ENCODE measurements around the gene PXN. TPM values are rescaled to one million over a fixed set of nuclear protein-coding genes. Genes with fewer than 3 reads are reported as not detected.

Gene PXN
- total and polyA plus RNA-seq, 10 of the 15 experiments (the other 5 are each of a cell fraction or from before 2014, with no cell fraction given), result 1.0 to 32.0 (median 11.5) TPM

- Histone ChIP-seq H3K4me2 (ENCODE audit: control insufficient read depth, insufficient read depth) (no peak overlapping the region), H3K4me1 (ENCODE audit: control insufficient read depth, insufficient read depth, low read length) (no peaks in the 10 kb centered on the region), H3K9me3 (replicated peaks; ENCODE audit: control insufficient read depth, insufficient read depth, low read length) (no peaks in the 10 kb centered on the region), H3K27me3 (replicated peaks in 1 of 2; ENCODE audit: control insufficient read depth in 2 of 2, insufficient read depth in 2 of 2, low read length in 1 of 2) (no peaks in the 10 kb centered on the region), H4K20me1 (ENCODE audit: control insufficient read depth, insufficient read depth) (no peaks in the 10 kb centered on the region), H3K79me2 (ENCODE audit: control insufficient read depth, insufficient read depth, low read length) (no peaks in the 10 kb centered on the region), H3K27ac (ENCODE audit: control insufficient read depth, insufficient read depth) (no peak overlapping the region), H2AFZ (ENCODE audit: control insufficient read depth, low read depth, low read length) (no peak overlapping the region), H3K4me3 (no peak overlapping the region), H3K9ac (ENCODE audit: control insufficient read depth, insufficient read depth, low read length) (no peak overlapping the region), H3K36me3 (ENCODE audit: control insufficient read depth in 2 of 2, insufficient read depth in 2 of 2, low read length in 1 of 2) (peaks cover 0 to 3% of the 10 kb centered on the region in 2 experiments; a peak in 1 of 4 replicates)
- in situ Hi-C loops (cut with MboI), result no loop called here
- no peak for ATAC-seq
- intact Hi-C loops (cut with micrococcal nuclease; ENCODE audit: unreplicated experiment), result no loop called here
- ChIA-PET CTCF (no interaction called here), SMC1A (ENCODE audit: uncharacterized antibody, unreplicated experiment) (no interaction called here), POLR2A (no interaction called here), RAD21 (ENCODE audit: unreplicated experiment) (no interaction called here)
- WGBS (ENCODE audit: insufficient coverage, insufficient replicate concordance, low lambda C conversion rate, missing lambda C conversion rate), result 88% methylated on average over 15 of the region's 15 CpGs
- DNase-seq (ENCODE audit: low read depth, low spot score), result no peak
- BruUV-seq (replicated peaks), result no TSS peak
- TF ChIP-seq POU2F2 (IDR thresholded peaks at IDR 0.05; ENCODE audit: borderline replicate concordance, low read depth, low read length) (no peak), TARDBP (IDR thresholded peaks at IDR 0.05; ENCODE audit: borderline replicate concordance) (no peak), POLR2AphosphoS5 (IDR thresholded peaks at IDR 0.05; ENCODE audit: low read length) (no peak), FOS (IDR thresholded peaks at IDR 0.05; ENCODE audit: borderline replicate concordance, extremely low read depth, insufficient read length) (no peak), IKZF1 (conservative IDR thresholded peaks at IDR 0.05) (no peak)
- no peak for FAIRE-seq
Observed at GRCh38 chr12:120215357-120215735, 50.2 kb downstream of the PXN start.

- no peak overlapping the region for H3K9ac ChIP-seq (ENCODE audit: control insufficient read depth, insufficient read depth, low read length)
- ChIA-PET POLR2A (no interaction called here), RAD21 (ENCODE audit: unreplicated experiment) (no interaction called here), CTCF (no interaction called here), SMC1A (ENCODE audit: uncharacterized antibody, unreplicated experiment) (no interaction called here)
- H3K9me3 ChIP-seq (replicated peaks; ENCODE audit: control insufficient read depth, insufficient read depth, low read length), result no peaks in the 10 kb centered on the region
- intact Hi-C loops (cut with micrococcal nuclease; ENCODE audit: unreplicated experiment), result no loop called here
- no peak overlapping the region for H3K4me2 ChIP-seq (ENCODE audit: control insufficient read depth, insufficient read depth)
- no peak overlapping the region for H2AFZ ChIP-seq (ENCODE audit: control insufficient read depth, low read depth, low read length)
- no peak for FAIRE-seq
- DNase-seq (ENCODE audit: low read depth, low spot score), result no peak
- no peaks in the 10 kb centered on the region for H3K4me1 ChIP-seq (ENCODE audit: control insufficient read depth, insufficient read depth, low read length)
- no TSS peak for BruUV-seq (replicated peaks)
- H3K79me2 ChIP-seq (ENCODE audit: control insufficient read depth, insufficient read depth, low read length), result no peaks in the 10 kb centered on the region
- 87% methylated on average over 28 of the region's 34 CpGs for WGBS (ENCODE audit: insufficient coverage, insufficient replicate concordance, low lambda C conversion rate, missing lambda C conversion rate)
- H3K27me3 ChIP-seq (replicated peaks in 1 of 2; ENCODE audit: control insufficient read depth in 2 of 2, insufficient read depth in 2 of 2, low read length in 1 of 2), result no peaks in the 10 kb centered on the region
- in situ Hi-C loops (cut with MboI), result no loop called here
- no peak overlapping the region for H3K27ac ChIP-seq (ENCODE audit: control insufficient read depth, insufficient read depth)
- no peak overlapping the region for H3K4me3 ChIP-seq
- no peak for ATAC-seq
- peaks cover 0 to 3% of the 10 kb centered on the region in 2 experiments; a peak in 2 of 4 replicates for H3K36me3 ChIP-seq (ENCODE audit: control insufficient read depth in 2 of 2, insufficient read depth in 2 of 2, low read length in 1 of 2)
- no peaks in the 10 kb centered on the region for H4K20me1 ChIP-seq (ENCODE audit: control insufficient read depth, insufficient read depth)
- no peak for TF ChIP-seq PAX5 (IDR thresholded peaks at IDR 0.05; ENCODE audit: borderline replicate concordance, low read depth, low read length)
- no peak for TF ChIP-seq LARP7 (IDR thresholded peaks at IDR 0.05)
- TF ChIP-seq ZNF592 (IDR thresholded peaks at IDR 0.05), result no peak
- TF ChIP-seq CBX3 (IDR thresholded peaks at IDR 0.05; ENCODE audit: borderline replicate concordance, low read depth), result no peak
- TF ChIP-seq E4F1 (IDR thresholded peaks at IDR 0.05; ENCODE audit: borderline replicate concordance, partially characterized antibody), result no peak
Observed at GRCh38 chr12:120214626-120215356, 50.7 kb downstream of the PXN start.
